ENCODE results near the gene HRNR. TPM values are rescaled to one million over a fixed set of nuclear protein-coding genes. Genes with fewer than 3 reads are reported as not detected.

The HRNR gene
- polyA plus RNA-seq, 1 donor from 2014 or later = not detected

GRCh38 chr1:152164517-152165136, 59.4 kb downstream of the HRNR start:
- H3K4me3 ChIP-seq (ENCODE audit: low read length) = no peak overlapping the region
- no peaks in the 10 kb centered on the region for H3K27me3 ChIP-seq (ENCODE audit: insufficient read depth, low read depth, low read length)
- no peaks in the 10 kb centered on the region for H3K9me2 ChIP-seq (ENCODE audit: insufficient read depth, low read length)
- no peaks in the 10 kb centered on the region for H3K36me3 ChIP-seq (ENCODE audit: insufficient read depth, low read length)
- H3K4me2 ChIP-seq (ENCODE audit: low read length) = no peak overlapping the region
- no peak for TF ChIP-seq TAF1 (IDR thresholded peaks at IDR 0.05; ENCODE audit: low read depth)
- H2AFZ ChIP-seq (ENCODE audit: low read depth, low read length) = no peak overlapping the region
- no peaks in the 10 kb centered on the region for H3K79me2 ChIP-seq (replicated peaks; ENCODE audit: insufficient read depth, low read length)
- no peaks in the 10 kb centered on the region for H3K9me3 ChIP-seq (ENCODE audit: low read length)
- H3F3A ChIP-seq (ENCODE audit: insufficient read depth, low read length, poor library complexity, severe bottlenecking) = no peaks in the 10 kb centered on the region
- H4K20me1 ChIP-seq (ENCODE audit: insufficient read depth) = no peaks in the 10 kb centered on the region
- H3K27ac ChIP-seq (ENCODE audit: low read length) = no peak overlapping the region
- H3K9ac ChIP-seq (ENCODE audit: low read length) = no peak overlapping the region

GRCh38 chr1:152162792-152163463, 61.1 kb downstream of the HRNR start:
- no peak overlapping the region for H3K9ac ChIP-seq (ENCODE audit: low read length)
- H3K4me2 ChIP-seq (ENCODE audit: low read length) = no peak overlapping the region
- no peaks in the 10 kb centered on the region for H3F3A ChIP-seq (ENCODE audit: insufficient read depth, low read length, poor library complexity, severe bottlenecking)
- H4K20me1 ChIP-seq (ENCODE audit: insufficient read depth) = no peaks in the 10 kb centered on the region
- H3K27ac ChIP-seq (ENCODE audit: low read length) = no peak overlapping the region
- no peak overlapping the region for H2AFZ ChIP-seq (ENCODE audit: low read depth, low read length)
- H3K27me3 ChIP-seq (ENCODE audit: insufficient read depth, low read depth, low read length) = no peaks in the 10 kb centered on the region
- no peaks in the 10 kb centered on the region for H3K9me3 ChIP-seq (ENCODE audit: low read length)
- H3K9me2 ChIP-seq (ENCODE audit: insufficient read depth, low read length) = no peaks in the 10 kb centered on the region
- no peaks in the 10 kb centered on the region for H3K36me3 ChIP-seq (ENCODE audit: insufficient read depth, low read length)
- TF ChIP-seq REST (IDR thresholded peaks at IDR 0.05; ENCODE audit: borderline replicate concordance) = no peak
- no peak for TF ChIP-seq TAF1 (IDR thresholded peaks at IDR 0.05; ENCODE audit: low read depth)
- TF ChIP-seq CTCF (IDR thresholded peaks at IDR 0.05; ENCODE audit: poor library complexity, severe bottlenecking) = no peak
- no peak for TF ChIP-seq SMC3 (conservative IDR thresholded peaks at IDR 0.05; ENCODE audit: poor library complexity)
- TF ChIP-seq RAD21 (conservative IDR thresholded peaks at IDR 0.05) = no peak
- TF ChIP-seq POLR2AphosphoS5 (IDR thresholded peaks at IDR 0.05) = no peak
- no peak for TF ChIP-seq EZH2 (IDR thresholded peaks at IDR 0.05; ENCODE audit: borderline replicate concordance, insufficient read depth, low read length, poor library complexity, severe bottlenecking)
- no peak overlapping the region for H3K4me3 ChIP-seq (ENCODE audit: low read length)
- H3K79me2 ChIP-seq (replicated peaks; ENCODE audit: insufficient read depth, low read length) = no peaks in the 10 kb centered on the region

Other genes starting within 250 kb of the HRNR start
- 16.5 and 24.5 TPM in 2 replicates for gene S100A10, start 230.3 kb downstream of the HRNR start, polyA plus RNA-seq
- not detected in 2 replicates for gene S100A11, start 187.2 kb downstream of the HRNR start, polyA plus RNA-seq
- not detected in 2 replicates for gene TCHHL1, start 135.1 kb downstream of the HRNR start, polyA plus RNA-seq
- gene TCHH, start 108.7 kb downstream of the HRNR start, polyA plus RNA-seq = 0.14 and 0.26 TPM in 2 replicates
- not detected in 2 replicates for gene RPTN, start 65.0 kb downstream of the HRNR start, polyA plus RNA-seq
- gene FLG, start 101.0 kb upstream of the HRNR start, polyA plus RNA-seq = not detected in 2 replicates
- not detected in 2 replicates for gene FLG2, start 135.8 kb upstream of the HRNR start, polyA plus RNA-seq
- gene CRNN, start 190.1 kb upstream of the HRNR start, polyA plus RNA-seq = not detected in 2 replicates

Data from neural cell (in vitro differentiated cells).